ENCODE results near the gene GPC6. TPM values are rescaled to one million over a fixed set of nuclear protein-coding genes. Genes with fewer than 3 reads are reported as not detected.
A peak's percentile ranks its signal among the peaks of the same experiment; 100 is the strongest.

GPC6 gene
- total RNA-seq, 2 donors from 2014 or later = 3.4 to 5.3 TPM

- Histone ChIP-seq H3K36me3 (no peaks in the 10 kb centered on the region), H3K4me1 (replicated peaks) (no peaks in the 10 kb centered on the region), H3K4me3 (no peak overlapping the region), H3K9me3 (no peaks in the 10 kb centered on the region), H3K27me3 (replicated peaks; ENCODE audit: insufficient read depth) (no peaks in the 10 kb centered on the region), H3K27ac (no peak overlapping the region)
- WGBS = 90% methylated on average over 1 of the region's 1 CpG
- TF ChIP-seq POLR2AphosphoS5 (IDR thresholded peaks at IDR 0.05) (no peak), CTCF (IDR thresholded peaks at IDR 0.05) (no peak), POLR2A (IDR thresholded peaks at IDR 0.05) (no peak)
- intact Hi-C loops (cut with DNase I) = no loop called here
- DNase-seq (ENCODE audit: low spot score) = no peak
These were observed 936.9 kb downstream of the GPC6 start for GRCh38 chr13:94163535-94163934.

GRCh38 chr13:94168783-94169453 lies 942.3 kb downstream of the GPC6 start:
- H3K27me3 ChIP-seq (replicated peaks; ENCODE audit: insufficient read depth) = no peaks in the 10 kb centered on the region
- H3K36me3 ChIP-seq = no peaks in the 10 kb centered on the region
- intact Hi-C loops (cut with DNase I) = no loop called here
- no peaks in the 10 kb centered on the region for H3K9me3 ChIP-seq
- DNase-seq (ENCODE audit: low spot score) = no peak
- no peak overlapping the region for H3K27ac ChIP-seq
- TF ChIP-seq POLR2AphosphoS5 (IDR thresholded peaks at IDR 0.05) = no peak
- no peak for TF ChIP-seq CTCF (IDR thresholded peaks at IDR 0.05)
- TF ChIP-seq POLR2A (IDR thresholded peaks at IDR 0.05) = no peak
- WGBS = 78% methylated on average over 9 of the region's 9 CpGs
- H3K4me3 ChIP-seq = no peak overlapping the region
- H3K4me1 ChIP-seq (replicated peaks) = peaks cover 2% of the 10 kb centered on the region

DNA sequence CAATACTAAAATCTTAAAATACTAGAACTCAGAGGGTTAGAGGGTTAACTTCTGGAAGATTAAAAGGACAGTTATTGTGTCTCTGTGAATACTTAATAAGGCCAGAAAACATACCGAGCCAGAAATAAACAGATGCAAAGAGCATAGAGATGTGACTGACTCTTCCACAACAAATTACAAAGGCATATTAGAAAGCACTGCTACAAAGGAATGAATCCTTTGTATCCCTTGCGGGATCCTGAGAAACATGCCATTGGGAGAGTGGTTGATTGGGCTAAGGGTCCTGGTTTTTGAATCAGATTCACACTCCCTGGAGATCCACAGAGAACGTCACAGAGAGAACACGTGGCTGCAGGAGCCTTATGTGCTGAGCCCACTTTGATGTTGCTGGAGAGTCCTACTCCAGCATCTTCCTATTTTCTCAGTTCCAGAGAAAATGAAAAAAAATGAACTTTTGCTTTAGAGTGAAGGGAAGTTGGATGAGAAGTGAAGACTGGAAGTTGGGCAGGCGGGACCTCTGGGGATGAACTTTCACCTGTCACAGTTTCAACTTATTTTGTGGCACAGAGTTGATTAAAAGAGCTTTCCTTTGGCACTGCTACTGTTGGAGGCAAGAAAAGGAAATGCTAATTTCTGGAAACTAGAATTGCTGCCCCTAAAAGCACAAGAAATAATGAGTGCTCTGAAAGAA lies 943.0 kb downstream of the GPC6 start:
- TF ChIP-seq POLR2AphosphoS5 (IDR thresholded peaks at IDR 0.05) (no peak), POLR2A (IDR thresholded peaks at IDR 0.05) (no peak), CTCF (IDR thresholded peaks at IDR 0.05) (no peak)
- no peak overlapping the region for H3K4me3 ChIP-seq
- H3K27ac ChIP-seq = no peak overlapping the region
- intact Hi-C loops (cut with DNase I) = no loop called here
- H3K9me3 ChIP-seq = no peaks in the 10 kb centered on the region
- no peaks in the 10 kb centered on the region for H3K36me3 ChIP-seq
- DNase-seq (ENCODE audit: low spot score) = no peak
- 48% methylated on average over 5 of the region's 5 CpGs for whole genome bisulfite sequencing
- H3K4me1 ChIP-seq (replicated peaks) = peaks cover 2% of the 10 kb centered on the region
- no peaks in the 10 kb centered on the region for H3K27me3 ChIP-seq (replicated peaks; ENCODE audit: insufficient read depth)

DNA sequence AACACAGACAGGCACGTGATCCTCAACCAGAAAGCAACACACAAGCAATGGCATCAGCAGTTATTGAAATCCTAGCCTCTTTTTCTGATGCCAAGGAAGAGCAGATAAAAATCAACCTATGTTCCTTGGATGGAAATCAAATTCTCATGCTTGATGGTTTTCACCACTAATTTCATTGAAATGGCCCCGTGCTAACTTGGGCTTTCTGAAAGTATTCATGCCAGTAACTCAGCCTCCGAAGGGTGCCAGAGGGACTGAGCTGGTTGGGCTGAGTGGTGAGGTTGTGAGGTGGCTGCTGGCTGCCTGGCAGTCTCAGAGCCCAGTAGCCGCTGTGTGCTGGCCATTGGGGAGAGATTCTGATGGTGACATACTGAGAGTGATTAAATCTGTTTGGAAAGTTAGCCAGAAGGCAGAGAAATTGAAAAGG lies 943.6 kb downstream of the GPC6 start:
- Histone ChIP-seq H3K36me3 (no peaks in the 10 kb centered on the region), H3K9me3 (no peaks in the 10 kb centered on the region), H3K4me1 (replicated peaks) (peaks cover 2% of the 10 kb centered on the region), H3K27me3 (replicated peaks; ENCODE audit: insufficient read depth) (no peaks in the 10 kb centered on the region), H3K4me3 (no peak overlapping the region), H3K27ac (no peak overlapping the region)
- DNase-seq (ENCODE audit: low spot score) = peak; percentile 40
- TF ChIP-seq POLR2A (IDR thresholded peaks at IDR 0.05) (no peak), POLR2AphosphoS5 (IDR thresholded peaks at IDR 0.05) (peak; percentile 41)
- intact Hi-C loops (cut with DNase I) = no loop called here
- 15% methylated on average over 4 of the region's 4 CpGs for WGBS

GRCh38 chr13:94172416-94172815 lies 945.8 kb downstream of the GPC6 start:
- DNase-seq (ENCODE audit: low spot score) = no peak
- intact Hi-C loops (cut with DNase I) = no loop called here
- TF ChIP-seq CTCF (IDR thresholded peaks at IDR 0.05) (no peak), POLR2A (IDR thresholded peaks at IDR 0.05) (no peak), POLR2AphosphoS5 (IDR thresholded peaks at IDR 0.05) (no peak)
- Histone ChIP-seq H3K4me3 (no peak overlapping the region), H3K9me3 (no peaks in the 10 kb centered on the region), H3K36me3 (no peaks in the 10 kb centered on the region), H3K27ac (no peak overlapping the region), H3K27me3 (replicated peaks; ENCODE audit: insufficient read depth) (no peaks in the 10 kb centered on the region), H3K4me1 (replicated peaks) (peaks cover 2% of the 10 kb centered on the region)
- 97% methylated on average over 2 of the region's 2 CpGs for WGBS
